ENCODE data around the gene UACA. TPM values are rescaled to one million over a fixed set of nuclear protein-coding genes. Genes with fewer than 3 reads are reported as not detected.

The UACA gene
- total RNA-seq, 4 donors from 2014 or later: 83.2 to 154 (median 107) TPM

DNA sequence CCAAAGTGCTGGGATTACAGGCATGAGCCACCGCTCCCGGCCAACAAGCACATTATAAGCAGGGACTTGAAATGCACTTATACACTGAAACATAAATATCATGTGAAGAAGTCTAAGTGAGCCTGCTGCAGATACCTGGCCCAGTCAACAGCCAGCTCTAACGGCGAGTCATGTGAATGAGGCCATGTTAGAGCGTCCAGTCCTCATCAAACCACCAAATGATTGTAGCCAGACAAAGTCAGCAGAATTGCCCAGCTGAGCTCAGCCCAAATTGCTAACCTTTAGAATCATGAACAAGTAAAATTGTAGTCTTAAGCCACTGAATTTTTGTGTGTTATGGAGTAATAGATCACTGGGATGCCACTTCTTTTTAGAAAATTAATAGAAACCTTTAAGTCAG is 37.8 kb upstream of the UACA start:
- TF ChIP-seq, protein P1, sequence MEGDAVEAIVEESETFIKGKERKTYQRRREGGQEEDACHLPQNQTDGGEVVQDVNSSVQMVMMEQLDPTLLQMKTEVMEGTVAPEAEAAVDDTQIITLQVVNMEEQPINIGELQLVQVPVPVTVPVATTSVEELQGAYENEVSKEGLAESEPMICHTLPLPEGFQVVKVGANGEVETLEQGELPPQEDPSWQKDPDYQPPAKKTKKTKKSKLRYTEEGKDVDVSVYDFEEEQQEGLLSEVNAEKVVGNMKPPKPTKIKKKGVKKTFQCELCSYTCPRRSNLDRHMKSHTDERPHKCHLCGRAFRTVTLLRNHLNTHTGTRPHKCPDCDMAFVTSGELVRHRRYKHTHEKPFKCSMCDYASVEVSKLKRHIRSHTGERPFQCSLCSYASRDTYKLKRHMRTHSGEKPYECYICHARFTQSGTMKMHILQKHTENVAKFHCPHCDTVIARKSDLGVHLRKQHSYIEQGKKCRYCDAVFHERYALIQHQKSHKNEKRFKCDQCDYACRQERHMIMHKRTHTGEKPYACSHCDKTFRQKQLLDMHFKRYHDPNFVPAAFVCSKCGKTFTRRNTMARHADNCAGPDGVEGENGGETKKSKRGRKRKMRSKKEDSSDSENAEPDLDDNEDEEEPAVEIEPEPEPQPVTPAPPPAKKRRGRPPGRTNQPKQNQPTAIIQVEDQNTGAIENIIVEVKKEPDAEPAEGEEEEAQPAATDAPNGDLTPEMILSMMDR (IDR thresholded peaks at IDR 0.05; ENCODE audit: low read depth): no peak

DNA sequence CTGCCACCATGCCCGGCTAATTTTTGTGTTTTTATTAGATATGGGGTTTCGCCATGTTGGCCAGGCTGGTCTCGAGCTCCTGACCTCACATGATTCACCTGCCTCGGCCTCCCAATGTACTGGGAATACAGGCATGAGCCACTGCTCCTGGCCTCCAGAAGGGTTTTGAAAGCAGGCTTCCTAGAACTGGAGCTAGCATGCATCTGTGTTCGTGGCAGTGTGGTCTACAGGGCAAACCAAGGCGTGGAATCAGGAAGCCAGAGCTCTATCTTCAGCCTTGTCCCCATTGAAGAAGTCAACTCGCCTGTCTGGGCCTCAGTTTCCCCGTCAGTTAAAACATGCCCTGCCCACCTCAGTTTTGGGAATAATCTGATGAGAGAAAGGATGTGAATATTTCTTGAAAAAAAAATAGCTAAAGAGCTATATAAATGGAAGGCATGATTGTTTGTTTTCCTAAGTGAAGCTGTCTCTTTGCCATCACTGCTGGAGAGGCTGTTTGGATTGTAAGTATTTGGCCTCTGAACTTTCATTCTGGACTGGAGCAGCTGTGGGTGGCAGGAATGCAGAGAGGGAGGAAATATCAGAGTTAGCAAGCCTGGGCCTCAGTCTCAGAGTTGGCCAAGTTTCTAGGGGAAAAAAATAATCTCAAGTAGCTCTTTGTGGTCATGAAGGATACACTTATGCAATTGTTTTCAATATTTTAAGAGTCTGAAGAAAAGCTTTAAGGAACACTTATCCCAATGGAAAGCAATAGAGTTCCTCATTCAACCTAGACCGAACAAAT is 36.5 kb upstream of the UACA start:
- TF ChIP-seq, protein P1 (IDR thresholded peaks at IDR 0.05; ENCODE audit: low read depth): no peak

DNA sequence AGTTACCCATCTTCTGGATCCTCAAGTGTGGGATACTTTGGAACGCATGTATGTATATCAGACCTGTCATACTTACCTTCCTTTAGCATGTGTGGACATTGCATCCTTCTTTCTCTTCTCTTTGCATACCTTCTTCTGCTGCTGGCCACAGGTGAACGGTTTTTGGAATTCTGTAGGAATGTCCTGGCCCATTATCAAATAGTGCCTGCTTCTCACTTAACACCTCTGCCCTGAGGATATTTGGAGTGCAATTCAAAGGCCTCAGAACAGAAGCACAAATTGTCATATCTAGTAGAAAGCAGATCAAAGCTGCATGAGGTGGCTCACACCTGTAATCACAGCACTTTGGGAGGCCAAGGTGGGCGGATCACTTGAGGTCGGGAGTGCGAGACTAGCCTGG is 34.1 kb upstream of the UACA start:
- TF ChIP-seq, protein P1 (IDR thresholded peaks at IDR 0.05; ENCODE audit: low read depth): no peak

DNA sequence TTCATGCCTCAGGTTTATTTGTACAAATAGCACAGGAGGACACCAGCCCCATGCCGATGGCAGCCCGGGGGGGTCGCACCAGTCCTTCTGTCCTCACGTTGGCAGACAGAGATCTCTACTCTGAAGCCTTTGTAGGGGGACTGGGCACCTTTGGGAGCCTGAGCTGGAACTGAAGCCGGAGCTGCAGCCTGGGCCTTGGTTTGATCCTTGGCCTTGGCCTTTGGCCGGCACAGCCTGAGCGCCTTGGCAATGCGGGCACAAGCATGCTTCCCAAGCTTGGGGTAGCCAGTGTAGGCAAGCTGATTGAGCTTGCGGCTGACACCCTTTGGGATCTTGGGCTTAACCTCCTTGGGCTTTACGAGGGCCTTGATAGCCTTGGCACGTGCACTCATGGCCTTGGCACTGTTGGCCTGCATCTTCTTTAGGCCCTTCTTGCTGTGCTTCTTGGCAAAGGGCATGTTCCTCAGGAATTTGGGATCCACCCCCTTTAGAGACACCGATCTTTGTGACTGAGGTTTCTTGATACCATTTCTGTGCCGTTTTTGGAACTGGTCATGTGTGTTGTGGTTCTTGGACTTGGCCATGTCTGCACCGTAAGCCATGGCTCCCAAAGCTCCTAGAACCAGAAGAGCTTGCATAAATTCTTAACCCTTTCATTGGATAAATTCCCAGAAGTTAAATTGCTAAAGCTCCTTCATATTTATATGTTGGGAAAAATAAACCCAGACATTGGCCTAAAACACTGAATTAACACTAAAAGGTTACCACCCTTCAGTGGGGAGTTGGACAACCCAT is 33.4 kb upstream of the UACA start:
- TF ChIP-seq, protein P1 (IDR thresholded peaks at IDR 0.05; ENCODE audit: low read depth): no peak

DNA sequence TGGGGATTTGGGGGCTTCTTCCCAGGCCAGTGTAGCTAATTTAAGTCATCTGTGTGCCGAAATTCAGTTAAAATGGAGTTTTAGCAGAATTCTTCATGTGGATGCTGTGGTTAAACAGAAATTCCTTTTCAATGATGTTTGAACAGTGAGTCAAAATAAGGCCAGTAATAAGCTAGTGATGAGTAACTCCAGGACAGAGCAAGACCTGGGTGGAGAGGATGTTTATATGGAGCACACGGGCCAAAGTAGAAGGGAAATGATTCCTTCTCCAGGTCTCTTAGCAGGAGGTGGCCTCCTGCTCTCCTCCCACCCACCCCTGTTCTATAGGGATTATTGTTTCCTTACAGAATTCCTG is 31.9 kb upstream of the UACA start:
- TF ChIP-seq, protein P1 (IDR thresholded peaks at IDR 0.05; ENCODE audit: low read depth): no peak

DNA sequence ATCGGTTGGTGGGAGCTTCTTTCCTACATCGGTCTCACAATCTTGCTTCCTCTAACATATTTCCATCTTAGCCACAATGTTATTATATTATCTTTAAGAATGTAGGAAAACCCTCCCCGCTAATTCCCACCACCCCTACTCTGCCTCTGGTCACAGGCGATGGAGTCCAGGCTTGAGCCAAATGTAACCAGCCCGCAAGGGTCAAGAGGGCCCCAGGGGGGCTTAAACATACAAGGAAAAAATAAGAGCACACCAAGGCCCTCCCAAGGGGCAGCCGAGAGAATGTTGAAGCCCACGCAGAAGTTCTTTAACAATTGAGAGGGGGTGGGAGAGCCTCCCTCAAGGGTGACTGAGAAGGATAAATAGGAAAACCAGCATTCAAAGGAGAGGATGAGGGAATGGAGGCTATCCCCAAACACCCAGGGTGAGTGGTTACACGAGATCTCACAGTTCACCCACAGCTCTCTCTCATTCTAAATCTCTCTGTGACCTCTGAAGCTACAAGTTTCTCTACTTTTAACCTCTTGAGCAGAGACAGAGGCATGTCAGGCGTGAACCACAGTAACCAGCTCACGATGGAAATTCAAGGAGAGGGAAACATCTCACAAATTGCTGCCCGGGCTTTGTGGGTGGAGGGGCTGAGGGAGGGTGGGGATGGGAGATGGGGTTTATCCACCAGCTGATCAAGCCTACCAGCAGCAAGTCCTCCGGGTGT is 31.4 kb upstream of the UACA start:
- TF ChIP-seq, protein P1 (IDR thresholded peaks at IDR 0.05; ENCODE audit: low read depth): no peak

DNA sequence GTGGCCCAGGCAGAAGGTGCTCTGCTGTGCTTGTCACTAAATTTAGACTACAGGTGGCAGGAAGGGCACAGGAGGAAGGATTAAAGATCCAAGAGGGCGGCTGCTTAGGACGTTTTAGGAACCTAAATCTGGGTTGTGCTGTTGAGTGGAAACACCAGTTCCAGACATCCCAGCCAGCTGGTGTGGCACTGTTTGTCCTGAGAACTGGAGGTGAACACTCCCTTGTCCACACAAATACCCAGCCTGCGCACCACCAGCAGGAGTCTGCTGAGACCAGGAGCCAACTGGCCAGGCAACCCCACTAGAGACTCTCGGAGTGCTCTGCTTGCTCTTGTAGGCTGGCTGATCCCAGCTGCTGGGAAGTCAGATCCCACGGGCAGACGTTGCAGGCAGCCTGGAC is 30.3 kb upstream of the UACA start:
- TF ChIP-seq, protein P1 (IDR thresholded peaks at IDR 0.05; ENCODE audit: low read depth): no peak
